Epithelial cell of proximal tubule (primary cell): ENCODE measurements around the gene ZNF410. TPM values are rescaled to one million over a fixed set of nuclear protein-coding genes. Genes with fewer than 3 reads are reported as not detected.

Experiments used
- DNase-seq: peaks from one replicate; pipeline ENCODE4 v3.0.0-alpha.2; 2011; ENCODE audit warnings: low read depth
- H3K4me3 ChIP-seq: 2 replicates; pipeline ENCODE4 v1.5.1; 2011; ENCODE audit warnings: low read depth, mild to moderate bottlenecking, low read length
- CTCF ChIP-seq: conservative IDR thresholded peaks from 2 replicates; pipeline ENCODE4 v1.5.1; 2012; ENCODE audit warnings: low read depth, mild to moderate bottlenecking, low read length
- total RNA-seq: library from RNA; depleted of rRNA; stranded (reverse); fragments of >200 nt; gene quantifications from 2 replicates; pipeline ENCODE4 v1.2.3, GENCODE V29; 2015

Gene ZNF410
- total RNA-seq, 1 donor from 2014 or later, result 43.8 TPM

DNA sequence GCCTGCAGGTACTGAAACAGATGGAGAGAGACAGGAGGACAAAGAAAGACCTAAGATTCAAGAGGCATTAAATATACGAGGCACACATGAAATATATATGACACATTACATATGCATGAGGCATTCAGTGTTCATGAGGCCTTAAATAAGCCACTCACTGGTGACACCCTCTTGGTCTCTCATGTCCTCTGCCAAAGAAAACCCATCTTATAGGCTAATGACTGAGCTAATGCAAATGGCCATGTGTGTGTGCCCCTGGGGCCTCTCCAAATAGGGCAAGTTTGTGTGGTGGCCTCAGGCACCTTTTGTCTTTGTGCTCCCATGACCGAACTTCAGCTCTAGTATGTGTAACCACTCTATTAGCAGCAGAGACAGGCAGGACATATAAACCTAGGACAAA is 82.2 kb downstream of the ZNF410 start:
- no peak for DNase-seq
- no peak overlapping the region for H3K4me3 ChIP-seq
- no peak for TF ChIP-seq CTCF

DNA sequence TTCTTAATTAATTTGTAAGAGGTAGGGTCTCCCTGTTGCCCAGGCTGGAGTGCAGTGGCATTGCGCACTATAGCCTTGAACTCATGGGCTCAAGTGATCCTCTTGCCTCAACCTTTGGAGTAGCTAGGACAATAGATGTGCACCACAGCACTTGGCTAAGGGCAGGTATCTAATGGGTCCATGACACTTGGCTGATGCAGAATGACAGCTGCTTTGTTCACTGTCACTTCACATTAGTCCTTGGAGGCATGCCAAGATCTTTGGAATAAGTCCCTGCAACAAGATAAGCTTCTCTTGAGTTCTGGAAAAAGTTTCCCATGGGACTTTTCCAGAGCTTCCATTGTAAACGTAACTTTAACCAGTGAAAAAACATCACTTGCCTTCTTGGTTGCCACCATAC is 86.8 kb downstream of the ZNF410 start:
- TF ChIP-seq CTCF, result no peak
- H3K4me3 ChIP-seq, result no peak overlapping the region
- no peak for DNase-seq

GRCh38 chr14:73976125-73976524 is 89.5 kb downstream of the ZNF410 start:
- no peak for DNase-seq
- H3K4me3 ChIP-seq, result no peak overlapping the region
- TF ChIP-seq CTCF, result no peak

GRCh38 chr14:73977896-73978295 is 91.2 kb downstream of the ZNF410 start:
- no peak for DNase-seq
- H3K4me3 ChIP-seq, result no peak overlapping the region
- no peak for TF ChIP-seq CTCF

Other genes with a start within 250 kb of the ZNF410 start
- 2.6 and 3.7 TPM in 2 replicates for gene DNAL1, start 241.9 kb upstream of the ZNF410 start, total RNA-seq
- gene PNMA1, start 172.5 kb upstream of the ZNF410 start, total RNA-seq, result 22.9 and 23.6 TPM in 2 replicates
- gene PTGR2, start 35.0 kb upstream of the ZNF410 start, total RNA-seq, result 4.8 and 5.4 TPM in 2 replicates
- gene FAM161B, start 63.2 kb downstream of the ZNF410 start, total RNA-seq, result 1.7 and 2.7 TPM in 2 replicates
- gene COQ6, start 63.4 kb downstream of the ZNF410 start, total RNA-seq, result 27.3 and 38.1 TPM in 2 replicates
- 2.7 and 4.8 TPM in 2 replicates for gene ENTPD5, start 132.4 kb downstream of the ZNF410 start, total RNA-seq
- 1.2 and 3.8 TPM in 2 replicates for gene BBOF1, start 132.5 kb downstream of the ZNF410 start, total RNA-seq
- 3.5 and 7.9 TPM in 2 replicates for gene ALDH6A1, start 197.6 kb downstream of the ZNF410 start, total RNA-seq
- 4.6 and 7.2 TPM in 2 replicates for gene LIN52, start 198.1 kb downstream of the ZNF410 start, total RNA-seq